ENCODE measurements around the gene MIF.
"Not testable (repeated sequence)": the region's sequence is repeated elsewhere in the genome, so short reads cannot be mapped to it uniquely, and the experiment has no call there.

MIF gene

DNA sequence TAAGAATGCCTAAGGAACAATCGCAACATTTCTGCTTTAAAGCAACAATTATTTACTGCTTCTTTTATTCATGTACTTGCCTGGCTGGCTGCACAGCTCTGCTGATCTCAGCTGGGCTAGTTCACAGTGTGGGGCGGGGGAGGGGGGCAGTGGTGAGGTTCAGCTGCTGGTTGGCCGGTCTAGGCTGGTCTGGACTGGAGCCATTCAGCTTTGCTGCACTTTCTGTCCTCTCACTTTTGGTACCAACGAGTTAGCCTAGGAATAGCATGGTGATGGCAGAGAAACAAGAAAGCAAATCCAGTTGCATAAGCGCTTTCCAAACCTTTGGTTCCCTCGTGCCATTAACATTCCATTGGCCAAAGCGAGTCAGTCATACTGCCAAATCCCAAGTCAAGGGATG lies 16.0 kb upstream of the MIF start:
- no peak for DNase-seq

DNA sequence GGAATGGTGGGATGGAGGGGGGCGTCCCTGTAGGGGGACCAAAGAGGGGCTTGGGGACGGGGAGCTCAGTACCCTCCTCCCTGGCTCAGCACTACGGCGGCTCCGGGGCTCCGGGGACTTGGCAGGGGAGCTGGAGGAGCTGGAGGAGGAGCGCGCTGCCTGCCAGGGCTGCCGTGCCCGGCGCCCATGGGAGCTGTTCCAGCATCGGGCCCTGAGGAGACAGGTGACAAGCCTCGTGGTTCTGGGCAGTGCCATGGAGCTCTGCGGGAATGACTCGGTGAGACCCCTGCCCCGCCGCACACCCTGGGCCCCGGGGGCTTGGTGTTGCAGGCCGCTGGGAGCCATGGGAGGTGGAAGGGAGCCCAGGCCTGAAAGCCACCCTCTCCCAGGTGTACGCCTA lies 11.8 kb upstream of the MIF start:
- DNase-seq: no peak

DNA sequence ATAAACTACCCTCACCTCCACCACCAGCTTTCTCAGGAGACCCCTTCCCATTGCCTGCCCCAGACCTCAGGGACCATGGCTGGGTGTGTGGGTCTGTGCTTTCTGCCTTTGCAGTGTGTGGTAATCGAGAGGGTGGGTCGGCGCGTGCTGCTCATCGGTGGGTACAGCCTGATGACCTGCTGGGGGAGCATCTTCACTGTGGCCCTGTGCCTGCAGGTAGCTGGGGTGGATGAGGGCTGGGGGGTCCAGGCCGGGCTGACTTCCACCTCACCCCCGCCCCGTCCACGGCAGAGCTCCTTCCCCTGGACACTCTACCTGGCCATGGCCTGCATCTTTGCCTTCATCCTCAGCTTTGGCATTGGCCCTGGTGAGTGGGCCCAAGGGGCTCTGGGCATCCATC lies 10.5 kb upstream of the MIF start:
- no peak for DNase-seq

DNA sequence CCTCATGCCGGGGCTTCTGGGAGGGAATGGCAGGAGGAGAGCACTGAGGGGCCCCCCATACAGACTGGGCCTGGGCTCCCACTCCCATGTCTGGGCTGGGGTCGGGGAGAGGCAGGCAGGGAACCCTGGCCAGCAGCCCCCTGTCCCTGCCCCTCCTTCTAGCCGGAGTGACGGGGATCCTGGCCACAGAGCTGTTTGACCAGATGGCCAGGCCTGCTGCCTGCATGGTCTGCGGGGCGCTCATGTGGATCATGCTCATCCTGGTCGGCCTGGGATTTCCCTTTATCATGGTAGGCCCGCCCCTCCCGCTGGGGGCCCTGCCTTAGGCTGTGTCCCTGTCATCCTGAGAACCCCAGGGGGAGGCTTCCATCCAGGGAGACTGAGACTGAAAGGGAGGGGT lies 10.0 kb upstream of the MIF start:
- no peak for DNase-seq

DNA sequence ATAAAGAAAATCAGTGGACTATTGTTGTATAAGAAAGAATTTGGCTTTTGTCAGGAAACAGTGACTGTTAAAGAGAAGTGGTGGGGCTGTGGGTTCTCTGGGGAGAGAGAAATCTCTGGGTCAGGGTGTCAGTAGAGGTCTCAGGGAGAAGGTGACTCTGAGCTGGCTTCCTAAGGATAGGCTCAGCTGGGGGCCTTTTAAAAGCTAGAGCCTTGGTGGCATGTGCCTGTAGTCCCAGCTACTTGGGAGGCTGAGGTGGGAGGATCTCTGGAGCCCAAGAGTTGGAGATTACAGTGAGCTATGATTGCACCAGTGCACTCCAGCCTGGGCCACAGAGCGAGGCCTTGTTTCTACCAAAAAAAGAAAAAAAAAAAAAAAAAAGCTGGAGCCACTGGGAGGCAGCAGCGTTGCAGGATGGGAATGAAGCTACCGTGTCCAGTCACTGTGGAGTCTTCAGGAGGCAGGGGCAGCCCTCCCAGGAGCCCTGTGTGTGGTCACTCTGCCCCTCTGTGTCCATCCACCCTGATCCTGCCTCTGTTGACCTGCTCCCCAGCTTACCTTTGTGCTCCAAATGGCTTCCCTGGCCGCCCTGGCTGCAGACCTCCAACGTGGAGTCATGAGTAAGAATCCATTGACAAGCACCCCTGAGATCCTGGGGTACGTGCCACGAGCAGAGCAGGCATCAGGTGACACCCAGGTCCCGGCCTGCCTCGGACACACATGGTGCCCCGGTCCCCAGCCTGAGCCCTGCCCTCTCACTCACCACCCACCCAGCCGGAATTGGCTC lies 5.4 kb upstream of the MIF start:
- DNase-seq: no peak

DNA sequence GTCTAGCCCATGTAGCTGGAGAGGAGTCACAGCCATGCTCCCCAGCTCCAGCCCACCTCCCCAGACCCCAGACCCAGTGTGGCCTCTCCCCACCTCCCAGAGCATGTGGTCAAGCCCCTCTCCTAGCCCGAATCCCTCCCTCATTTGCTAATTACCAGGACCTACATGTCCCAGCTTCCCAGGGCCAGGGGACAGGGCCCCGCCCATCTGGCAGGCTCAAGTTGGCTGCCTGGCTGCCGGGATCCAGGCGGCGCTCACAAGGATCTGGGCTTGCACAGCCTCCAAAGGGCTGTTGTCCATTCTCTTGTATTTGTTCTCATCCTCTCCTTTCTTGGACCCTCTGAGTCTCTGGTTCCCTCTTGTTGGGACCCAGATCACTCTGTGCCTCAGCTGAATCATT lies 4.6 kb upstream of the MIF start:
- no peak for DNase-seq

DNA sequence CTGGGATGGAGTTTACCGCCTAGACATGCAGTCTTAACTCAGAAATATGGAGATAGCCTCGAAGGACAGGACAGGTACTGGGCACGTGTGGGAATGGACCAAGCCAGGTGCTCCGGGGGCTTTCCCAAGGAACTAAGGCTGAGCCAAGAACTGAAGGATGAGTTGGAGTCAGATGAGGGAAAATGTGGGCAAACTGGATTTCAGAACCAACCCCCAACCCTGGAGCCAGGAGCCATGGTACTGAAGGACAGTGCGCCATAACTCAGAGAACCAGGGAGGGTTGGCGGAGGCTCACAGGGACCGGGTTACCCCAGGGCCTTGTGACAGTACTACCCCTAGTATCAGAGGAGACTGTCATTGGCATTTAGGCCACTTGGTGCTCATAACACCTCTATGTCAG lies 2.5 kb upstream of the MIF start:
- DNase-seq: no peak

DNA sequence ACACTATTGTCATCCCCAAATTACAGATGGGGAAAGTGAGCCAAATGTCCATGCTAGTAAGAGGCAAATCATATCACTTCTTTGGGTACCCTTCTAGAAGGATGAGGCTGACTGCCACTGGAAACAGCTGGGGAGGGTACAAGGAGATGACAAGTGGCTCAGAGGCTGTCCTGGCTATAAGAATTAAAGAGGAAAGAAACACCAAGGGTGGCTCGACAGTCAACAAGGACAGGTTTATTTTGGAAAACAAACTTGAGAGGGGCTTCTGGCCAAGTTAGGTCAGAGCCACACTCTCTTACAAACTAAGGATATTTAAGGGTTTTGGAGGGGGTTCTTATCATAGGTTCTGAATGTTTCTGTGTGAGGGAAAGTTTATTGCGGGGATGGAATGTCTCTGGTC lies 2.1 kb upstream of the MIF start:
- no peak for DNase-seq

DNA sequence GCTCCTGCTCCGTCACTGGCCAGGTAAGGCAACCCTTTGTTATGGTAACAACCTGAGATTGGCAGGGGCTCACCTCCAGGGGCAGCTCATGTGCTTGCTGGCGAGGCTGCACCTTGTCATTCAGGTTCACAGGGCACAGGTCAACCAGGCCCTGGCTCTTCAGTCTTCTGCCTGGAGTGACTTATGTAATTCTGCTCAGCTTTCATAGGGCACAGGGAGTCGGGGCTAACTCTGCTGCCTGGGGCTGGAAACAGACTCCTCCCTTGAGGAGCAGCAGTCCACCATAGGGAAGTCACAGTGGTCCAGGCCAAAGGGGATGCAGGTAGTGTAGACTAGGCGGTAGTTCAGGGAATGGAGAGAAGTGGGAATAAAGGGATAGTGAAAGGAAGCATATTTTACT lies 1.5 kb upstream of the MIF start:
- no peak for DNase-seq

DNA sequence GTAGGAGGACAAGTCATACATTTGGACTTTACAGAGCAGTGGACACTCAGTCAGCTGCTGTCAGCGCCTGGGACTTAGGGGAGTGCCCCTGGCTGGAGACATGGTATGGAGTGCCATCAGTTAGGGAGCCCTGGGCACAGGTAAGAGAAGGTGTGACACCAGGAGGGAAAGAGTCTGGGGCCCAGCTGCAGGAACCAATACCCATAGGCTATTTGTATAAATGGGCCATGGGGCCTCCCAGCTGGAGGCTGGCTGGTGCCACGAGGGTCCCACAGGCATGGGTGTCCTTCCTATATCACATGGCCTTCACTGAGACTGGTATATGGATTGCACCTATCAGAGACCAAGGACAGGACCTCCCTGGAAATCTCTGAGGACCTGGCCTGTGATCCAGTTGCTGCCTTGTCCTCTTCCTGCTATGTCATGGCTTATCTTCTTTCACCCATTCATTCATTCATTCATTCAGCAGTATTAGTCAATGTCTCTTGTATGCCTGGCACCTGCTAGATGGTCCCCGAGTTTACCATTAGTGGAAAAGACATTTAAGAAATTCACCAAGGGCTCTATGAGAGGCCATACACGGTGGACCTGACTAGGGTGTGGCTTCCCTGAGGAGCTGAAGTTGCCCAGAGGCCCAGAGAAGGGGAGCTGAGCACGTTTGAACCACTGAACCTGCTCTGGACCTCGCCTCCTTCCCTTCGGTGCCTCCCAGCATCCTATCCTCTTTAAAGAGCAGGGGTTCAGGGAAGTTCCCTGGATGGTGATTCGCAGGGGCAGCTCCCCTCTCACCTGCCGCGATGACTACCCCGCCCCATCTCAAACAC lies 850 bp upstream of the MIF start:
- DNase-seq: no peak

DNA sequence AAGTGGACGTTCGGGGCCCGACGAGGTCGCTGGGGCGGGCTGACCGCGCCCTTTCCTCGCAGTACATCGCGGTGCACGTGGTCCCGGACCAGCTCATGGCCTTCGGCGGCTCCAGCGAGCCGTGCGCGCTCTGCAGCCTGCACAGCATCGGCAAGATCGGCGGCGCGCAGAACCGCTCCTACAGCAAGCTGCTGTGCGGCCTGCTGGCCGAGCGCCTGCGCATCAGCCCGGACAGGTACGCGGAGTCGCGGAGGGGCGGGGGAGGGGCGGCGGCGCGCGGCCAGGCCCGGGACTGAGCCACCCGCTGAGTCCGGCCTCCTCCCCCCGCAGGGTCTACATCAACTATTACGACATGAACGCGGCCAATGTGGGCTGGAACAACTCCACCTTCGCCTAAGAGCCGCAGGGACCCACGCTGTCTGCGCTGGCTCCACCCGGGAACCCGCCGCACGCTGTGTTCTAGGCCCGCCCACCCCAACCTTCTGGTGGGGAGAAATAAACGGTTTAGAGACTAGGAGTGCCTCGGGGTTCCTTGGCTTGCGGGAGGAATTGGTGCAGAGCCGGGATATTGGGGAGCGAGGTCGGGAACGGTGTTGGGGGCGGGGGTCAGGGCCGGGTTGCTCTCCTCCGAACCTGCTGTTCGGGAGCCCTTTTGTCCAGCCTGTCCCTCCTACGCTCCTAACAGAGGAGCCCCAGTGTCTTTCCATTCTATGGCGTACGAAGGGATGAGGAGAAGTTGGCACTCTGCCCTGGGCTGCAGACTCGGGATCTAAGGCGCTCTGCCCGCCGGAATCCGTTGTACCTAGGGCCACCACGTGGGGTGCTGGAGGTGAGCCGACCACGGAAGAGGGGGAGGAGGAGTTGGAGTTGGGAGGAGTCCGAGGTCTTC lies 771 bp downstream of the MIF start:
- peak; percentile 69 for DNase-seq

DNA sequence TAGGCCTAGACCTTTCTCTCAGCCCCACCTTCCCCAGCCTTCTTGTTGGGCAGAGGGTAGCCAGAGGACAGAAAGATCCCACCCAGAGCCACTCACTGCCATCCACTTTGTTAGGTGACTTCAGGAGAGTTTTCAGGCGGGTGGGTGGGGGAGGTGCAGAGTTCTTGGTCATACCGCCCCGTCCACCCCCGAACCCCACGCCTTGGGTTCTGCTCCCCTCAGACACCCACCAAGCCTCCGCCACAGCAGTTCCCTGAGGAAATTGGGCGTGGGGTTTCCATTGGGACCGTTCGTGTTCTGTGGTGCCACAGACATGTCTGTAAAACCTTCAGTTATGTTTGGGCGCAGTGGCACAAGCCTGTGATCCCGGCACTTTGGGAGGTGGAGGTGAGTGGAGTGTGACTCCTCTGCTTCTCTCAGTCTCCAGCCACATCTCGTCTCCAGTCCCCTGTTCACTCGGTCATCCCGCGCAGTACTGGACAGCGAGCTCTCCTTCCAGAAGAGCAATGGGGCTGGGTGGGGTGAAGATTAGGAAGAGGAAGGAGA lies 1.5 kb downstream of the MIF start:
- no peak for DNase-seq

DNA sequence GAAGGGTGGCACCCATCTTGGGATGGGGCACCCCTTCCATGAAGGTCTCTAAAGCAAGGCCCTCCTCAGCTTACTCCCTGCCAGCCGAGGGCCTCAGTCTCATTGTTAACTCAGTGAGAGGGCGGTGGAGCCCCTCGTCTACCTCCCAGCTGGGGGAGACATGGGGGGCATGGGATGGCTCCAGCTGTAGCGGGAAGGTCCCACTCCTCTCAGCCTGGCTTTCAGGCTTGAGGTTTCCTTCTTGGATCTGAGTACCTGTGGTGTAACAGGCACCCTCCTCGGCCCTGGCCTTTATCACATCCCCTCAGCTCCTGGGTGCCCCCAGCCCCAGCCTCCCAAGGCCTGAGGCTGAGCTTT lies 2.0 kb downstream of the MIF start:
- DNase-seq: no peak

DNA sequence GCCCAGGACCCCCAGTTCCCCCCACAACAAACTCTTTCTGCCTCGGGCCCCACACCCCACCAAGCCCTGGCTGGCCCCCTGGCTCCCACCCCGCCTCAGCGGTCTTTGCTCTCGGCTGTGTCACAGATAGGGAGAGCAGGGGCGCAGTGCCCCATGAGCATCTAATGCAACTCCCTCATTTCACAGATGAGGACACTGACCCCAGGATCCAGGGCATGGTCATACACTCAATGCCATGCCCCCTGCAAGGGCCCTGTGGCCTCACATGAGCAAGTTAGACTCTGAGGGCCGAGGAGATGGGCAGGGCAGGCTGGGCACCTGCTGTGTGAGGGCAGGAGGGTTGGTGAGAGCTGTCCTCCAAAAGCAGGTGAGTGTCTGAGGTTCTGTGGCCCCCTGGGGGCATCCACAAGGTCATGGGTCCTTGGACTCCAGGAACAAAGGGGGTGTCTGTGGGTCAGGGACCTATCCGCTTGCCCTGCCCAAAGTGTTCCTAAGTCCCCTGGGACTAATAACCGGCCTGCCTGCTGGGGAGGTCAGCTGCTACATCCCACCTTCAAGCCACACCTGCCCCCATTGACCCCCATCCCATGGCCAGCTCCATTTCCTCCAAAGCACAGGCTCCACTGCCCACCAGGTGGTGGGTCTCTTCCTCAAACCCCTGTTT lies 2.5 kb downstream of the MIF start:
- DNase-seq: no peak

DNA sequence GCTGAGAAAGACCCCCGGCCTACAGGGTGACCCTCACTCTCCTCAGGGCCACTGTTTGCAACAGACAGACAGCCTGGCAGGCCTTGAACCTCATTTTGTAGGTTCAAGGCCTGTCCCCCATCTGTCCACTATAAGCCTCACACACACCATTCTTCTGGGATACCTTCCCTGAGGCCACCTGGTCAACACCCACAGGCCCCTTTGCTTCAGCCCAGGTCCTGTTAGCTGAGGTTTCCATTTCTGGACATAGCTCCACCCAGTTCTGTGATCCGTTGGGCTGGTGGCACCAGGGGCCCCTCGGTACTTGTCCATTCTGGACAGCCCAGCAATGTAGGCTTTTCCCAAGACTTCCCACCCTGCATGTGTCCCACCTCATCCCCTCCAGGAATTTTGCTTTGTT lies 3.1 kb downstream of the MIF start:
- no peak for DNase-seq

DNA sequence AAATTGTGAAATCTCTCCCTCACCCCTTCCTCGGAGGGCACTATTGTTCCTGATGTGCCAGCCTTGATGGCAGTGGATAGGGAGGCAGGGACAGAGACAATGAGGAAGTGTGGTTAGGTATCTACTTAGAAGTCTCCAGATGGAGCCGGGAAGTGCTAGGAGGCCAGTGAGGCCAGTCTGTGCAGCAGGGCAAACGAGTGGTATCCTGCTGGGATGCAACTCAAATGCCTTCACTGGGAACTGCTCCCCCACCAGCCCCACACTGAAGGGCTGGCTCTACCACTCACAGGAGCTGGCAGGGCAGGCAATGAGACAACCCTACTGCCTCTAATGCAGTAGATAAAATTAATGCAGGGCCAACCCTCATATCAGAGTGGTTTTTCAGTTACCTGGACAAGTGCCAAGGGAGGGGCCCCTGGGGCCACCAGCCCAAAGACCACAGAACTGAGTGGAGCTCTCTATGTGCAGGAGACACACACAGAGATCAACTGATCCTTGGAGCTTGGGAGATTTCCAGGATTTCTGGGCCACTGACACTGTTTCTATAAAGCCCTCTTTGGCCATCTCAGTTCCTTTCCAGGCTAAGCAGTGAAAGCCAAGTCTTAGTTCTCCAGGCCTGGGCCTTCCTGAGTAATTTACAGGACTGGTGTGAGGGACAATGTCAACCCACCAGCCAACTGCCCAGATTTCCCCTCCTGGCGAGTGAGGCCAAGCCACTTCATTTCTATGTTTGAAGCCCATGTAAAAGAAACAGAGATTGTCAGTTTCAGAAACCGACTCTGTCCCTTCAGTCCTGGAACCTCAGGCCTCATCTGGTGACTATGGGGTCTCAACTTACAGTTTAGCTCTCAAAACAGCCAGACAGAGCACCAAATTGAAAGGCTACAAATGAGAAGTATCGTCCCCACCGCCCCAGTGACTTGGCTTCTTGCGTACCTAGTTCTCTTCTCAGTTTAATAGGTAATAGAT lies 4.1 kb downstream of the MIF start:
- DNase-seq: no peak

DNA sequence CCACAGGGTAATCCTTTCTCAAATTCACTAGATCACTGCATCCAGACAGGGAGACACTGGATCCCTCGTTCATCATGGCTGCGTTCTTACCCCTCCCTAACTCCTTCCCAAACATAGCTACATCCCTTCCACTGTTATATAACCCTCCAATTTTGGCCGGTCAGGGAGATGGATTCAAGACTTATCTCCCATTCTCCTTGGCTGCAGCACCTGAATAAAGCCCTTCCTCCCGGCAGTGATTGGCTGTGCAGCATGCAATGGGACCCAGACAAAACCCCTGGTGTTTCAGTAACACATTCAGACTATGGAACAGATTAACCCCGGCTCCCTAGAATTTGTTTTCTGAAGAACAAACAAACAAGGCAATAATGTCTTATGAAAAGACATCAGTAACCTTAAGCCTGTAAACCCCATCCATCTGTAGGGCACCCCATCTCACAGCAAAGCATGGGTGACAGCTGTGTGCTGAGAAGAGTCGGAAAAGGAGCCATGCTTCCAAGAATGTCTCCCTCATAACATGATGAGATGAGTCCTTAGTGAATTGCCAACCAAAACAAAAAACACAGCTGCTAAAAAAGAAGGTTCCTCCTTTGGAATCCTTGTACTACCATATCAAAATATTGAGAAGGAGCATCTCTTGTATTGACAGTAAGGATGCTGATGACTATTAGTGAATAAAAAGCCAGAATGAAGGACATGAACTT lies 5.0 kb downstream of the MIF start:
- DNase-seq: no peak

DNA sequence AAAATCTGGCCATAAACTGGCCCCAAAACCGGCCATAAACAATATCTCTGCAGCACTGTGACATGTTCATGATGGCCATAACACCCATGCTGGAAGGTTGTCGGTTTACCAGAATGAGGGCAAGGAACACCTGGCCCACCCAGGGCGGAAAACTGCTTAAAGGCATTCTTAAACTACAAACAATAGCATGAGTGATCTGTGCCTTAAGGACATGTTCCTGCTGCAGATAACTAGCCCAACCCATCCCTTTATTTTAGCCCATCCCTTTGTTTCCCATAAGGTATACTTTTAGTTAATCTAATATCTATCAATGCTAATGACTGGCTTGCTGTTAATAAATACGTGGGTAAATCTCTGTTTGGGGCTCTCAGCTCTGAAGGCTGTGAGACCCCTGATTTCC lies 6.0 kb downstream of the MIF start:
- DNase-seq: not testable (repeated sequence)

DNA sequence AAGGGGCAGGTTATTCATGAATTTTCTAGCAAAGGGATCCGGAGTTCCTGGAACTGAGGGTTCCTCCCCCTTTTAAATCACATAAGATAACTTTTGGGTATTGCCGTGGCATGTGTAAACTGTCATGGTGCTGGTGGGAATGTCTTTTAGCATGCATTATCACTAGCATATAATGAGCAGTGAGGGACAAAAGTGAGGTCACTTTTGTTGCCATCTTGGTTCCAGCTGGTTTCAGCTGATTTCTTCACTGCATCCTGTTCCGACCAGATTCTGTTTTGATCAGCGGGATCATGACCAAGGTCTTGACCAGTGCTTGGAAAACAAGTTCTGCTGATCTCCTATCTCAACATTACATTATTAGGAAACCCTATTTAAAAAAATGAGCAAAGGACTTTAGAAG lies 7.4 kb downstream of the MIF start:
- DNase-seq: no peak

DNA sequence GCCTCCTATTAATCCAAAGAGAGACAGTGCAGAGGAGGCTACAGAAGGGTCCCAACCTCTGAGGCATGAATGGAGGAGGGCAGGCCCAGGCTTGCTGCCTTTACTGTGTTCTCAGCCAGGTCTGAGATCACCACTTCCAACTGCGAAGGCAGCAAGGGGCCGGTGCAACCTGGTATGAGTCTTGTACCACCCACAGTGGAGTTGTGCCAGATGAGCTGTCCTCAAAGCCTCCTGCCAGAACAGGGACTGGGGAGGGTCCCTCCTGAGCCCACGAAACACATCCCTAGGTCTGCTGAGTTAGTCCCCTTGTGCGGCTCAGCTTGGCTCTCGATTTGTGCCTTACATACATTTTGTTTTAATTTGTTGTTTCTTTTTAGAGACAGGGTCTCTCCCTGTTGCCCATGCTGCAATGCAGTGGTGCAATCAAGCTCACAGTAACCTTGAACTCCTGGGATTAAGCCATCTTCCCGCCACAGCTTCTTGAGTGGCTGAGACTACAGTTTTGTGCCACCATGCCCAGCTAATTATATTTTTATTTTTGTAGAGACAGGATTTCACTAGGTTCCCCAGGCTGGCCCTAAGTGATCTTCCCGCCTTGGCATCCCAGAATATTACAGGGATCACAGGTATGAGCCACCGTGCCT lies 9.3 kb downstream of the MIF start:
- DNase-seq: no peak
